ENCODE measurements around the gene GAK.

The GAK gene

DNA sequence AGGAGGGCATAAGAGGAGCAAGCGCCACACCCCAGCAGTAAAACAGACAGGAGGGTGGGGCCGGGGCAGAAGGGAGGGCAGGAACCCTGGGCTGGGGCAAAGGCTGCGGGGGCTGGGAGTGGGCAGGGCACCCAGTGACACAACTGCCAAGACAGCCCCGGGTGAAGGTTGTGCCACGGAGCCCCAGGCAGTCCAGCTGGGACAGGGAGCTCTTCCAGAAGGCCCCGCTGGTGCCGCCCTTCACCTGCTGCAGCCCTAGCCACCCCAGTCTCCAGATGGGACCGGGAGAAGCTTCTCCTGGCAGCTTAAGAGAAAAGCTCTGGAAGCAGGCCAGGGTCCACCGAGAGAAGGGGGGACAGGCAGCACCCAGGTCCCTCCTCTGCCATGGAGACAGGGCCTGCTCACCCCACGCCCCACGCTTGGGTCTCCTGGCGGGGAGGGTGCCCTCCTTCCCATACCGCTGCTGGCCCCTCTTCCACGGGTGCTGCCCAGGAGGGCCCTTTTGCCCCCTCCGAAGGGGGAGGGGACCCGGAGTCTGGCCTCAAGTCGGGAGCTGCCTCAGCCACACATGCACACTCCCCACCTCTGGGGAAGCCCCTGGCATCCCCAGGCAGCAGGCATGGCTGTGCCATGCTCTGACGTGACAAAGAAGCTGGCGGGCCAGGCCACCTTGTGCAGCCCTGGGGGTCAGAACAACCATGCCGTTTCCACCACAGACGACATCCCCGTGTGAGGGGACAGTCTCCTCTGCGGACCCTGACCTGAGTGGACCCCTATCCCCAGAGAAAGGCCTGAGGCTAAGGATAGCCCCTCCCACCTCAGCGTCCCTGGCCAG, 39.8 kb upstream of the GAK start:
- DNase-seq (ENCODE audit: low spot score), result no peak
- ChIA-PET POLR2A (ENCODE audit: low non-redundant PET) (no interaction called here), CTCF (interaction anchor here (0.6 to 0.7 kb wide), 2 partner anchors 27 to 1530 kb away, joined by 4 to 6 read pairs; no protein-coding TSS in a partner anchor)
- peak overlapping the region; percentile 49; the same call in 1 of the 2 replicates for H3K27ac ChIP-seq
- TF ChIP-seq, protein P1, sequence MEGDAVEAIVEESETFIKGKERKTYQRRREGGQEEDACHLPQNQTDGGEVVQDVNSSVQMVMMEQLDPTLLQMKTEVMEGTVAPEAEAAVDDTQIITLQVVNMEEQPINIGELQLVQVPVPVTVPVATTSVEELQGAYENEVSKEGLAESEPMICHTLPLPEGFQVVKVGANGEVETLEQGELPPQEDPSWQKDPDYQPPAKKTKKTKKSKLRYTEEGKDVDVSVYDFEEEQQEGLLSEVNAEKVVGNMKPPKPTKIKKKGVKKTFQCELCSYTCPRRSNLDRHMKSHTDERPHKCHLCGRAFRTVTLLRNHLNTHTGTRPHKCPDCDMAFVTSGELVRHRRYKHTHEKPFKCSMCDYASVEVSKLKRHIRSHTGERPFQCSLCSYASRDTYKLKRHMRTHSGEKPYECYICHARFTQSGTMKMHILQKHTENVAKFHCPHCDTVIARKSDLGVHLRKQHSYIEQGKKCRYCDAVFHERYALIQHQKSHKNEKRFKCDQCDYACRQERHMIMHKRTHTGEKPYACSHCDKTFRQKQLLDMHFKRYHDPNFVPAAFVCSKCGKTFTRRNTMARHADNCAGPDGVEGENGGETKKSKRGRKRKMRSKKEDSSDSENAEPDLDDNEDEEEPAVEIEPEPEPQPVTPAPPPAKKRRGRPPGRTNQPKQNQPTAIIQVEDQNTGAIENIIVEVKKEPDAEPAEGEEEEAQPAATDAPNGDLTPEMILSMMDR (conservative IDR thresholded peaks at IDR 0.05; ENCODE audit: low read depth), result no peak

DNA sequence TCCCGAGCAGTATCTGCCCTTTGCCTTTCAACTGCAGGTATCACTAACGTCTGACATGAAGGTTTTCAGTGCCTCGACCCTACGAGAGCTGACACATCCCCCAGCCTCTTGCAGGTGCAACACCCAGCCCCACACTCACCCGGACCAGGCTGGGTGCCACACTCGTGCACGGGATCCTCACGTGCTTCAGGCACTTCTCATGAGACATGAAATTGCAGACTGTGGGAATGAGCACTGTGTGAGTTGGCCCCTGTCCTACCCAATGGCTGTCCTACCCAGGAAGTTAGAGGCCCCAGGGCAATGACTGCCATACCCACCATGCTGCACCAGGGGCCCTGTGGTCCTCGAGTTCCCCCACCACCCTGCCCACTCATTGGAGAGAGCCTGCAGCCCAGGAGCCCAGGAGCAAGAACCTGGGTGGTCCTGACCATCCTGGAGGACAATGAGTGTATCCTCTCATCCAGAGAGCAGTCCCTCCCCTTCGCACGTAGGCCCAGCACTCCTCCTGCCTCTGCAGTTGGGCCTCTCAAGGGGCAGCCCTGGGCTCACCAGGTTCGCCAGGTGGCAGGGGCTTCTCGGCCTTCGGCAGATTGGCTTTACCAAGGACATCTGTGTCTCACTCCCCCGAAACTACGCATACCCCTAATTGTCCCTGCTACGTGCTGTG, 38.9 kb upstream of the GAK start:
- ChIA-PET POLR2A (ENCODE audit: low non-redundant PET) (no interaction called here), CTCF (no interaction called here)
- H3K27ac ChIP-seq, result no peak overlapping the region
- DNase-seq (ENCODE audit: low spot score), result no peak
- TF ChIP-seq, protein P1 (conservative IDR thresholded peaks at IDR 0.05; ENCODE audit: low read depth), result no peak

DNA sequence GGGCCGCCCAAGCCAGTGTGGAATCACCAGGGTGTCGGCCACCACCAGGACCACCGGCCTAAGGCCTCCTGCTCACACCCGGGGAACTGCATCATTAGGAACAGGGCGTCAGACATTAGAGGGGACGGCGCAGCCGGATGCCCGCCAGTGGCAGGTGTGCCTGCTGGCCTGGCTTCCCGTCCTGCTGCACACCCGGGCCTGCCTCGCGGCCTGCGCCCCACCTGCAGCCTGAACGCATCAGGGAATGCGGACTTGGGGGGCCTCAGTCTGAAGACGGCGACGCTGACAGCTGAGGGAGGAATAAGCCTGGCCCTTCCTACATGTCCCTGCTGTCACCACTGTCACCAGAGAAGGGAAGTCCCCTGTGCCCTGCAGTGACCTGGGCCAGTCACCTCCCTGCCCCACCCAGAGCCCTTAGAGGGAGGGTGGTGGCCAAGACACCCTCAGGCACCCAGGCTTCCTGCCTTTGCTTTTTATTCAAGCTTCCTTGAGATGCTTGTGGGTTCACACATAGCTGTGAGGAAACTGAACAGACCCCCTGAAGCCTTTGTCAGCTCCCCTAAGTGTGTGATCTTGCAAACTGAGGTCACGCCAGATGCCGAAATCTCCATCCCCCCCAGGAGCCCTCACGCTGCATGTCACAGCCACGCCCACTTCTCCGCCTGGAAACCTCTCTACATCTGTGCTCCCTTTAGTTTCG, 38.1 kb upstream of the GAK start:
- DNase-seq (ENCODE audit: low spot score), result no peak
- H3K27ac ChIP-seq, result no peak overlapping the region
- ChIA-PET POLR2A (ENCODE audit: low non-redundant PET) (no interaction called here), CTCF (no interaction called here)
- TF ChIP-seq, protein P1 (conservative IDR thresholded peaks at IDR 0.05; ENCODE audit: low read depth), result no peak

DNA sequence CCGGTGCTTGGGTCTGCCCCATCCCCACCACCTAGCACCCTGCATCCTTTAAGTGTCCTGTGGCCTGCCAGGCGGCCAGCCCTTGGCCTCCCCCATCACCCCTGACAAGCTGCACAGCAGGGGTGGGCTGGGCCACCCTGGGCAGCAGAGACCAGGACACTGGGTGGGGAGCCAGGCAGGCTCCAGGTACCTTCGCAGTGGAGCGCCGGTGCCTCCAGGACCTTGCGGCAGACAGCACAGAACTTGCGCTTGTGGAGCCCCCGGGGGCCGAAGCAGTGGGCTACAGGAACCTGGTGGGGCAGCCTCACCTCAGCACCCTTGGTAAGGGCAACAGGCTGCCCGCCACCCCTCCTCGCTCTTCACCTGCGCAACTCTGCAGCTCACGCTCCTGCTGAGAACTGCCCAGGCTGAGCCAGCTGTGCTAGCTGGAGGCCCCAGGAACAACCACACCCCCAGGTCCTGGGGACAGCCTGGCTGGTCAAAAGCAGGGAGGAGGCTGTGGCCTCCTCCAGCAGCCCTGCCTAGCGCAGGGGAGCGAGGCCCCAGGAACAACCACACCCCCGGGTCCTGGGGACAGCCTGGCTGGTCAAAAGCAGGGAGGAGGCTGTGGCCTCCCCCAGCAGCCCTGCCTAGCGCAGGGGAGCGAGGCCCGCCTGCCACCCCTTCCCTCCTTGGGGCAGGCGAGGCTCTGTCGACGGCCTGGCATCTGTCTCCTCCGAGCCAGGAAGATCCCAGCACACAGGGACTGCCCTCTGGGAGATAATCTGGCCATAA, 36.7 kb upstream of the GAK start:
- TF ChIP-seq, protein P1 (conservative IDR thresholded peaks at IDR 0.05; ENCODE audit: low read depth), result no peak
- no peak for DNase-seq (ENCODE audit: low spot score)
- no peak overlapping the region for H3K27ac ChIP-seq
- CTCF ChIA-PET, result no interaction called here
- POLR2A ChIA-PET (ENCODE audit: low non-redundant PET), result no interaction called here

DNA sequence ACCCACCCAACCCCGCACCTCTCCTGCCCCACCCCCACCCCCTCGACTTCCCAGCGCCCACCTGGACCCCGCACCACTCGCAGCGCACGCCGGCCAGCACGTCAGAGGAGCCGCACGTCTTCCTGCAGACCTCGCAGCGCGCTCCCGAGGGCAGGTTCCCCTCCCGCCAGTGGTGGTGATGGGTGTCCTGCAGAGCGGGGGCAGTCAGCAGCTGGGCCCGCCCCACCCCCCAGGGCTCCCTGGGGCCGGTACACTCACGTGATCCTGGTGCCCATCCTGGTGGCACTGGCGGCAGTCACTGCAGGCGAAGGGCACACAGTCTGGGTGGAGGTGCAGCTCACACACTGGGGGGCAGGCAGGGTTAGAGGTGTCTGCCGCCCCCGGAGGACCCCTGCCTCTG, 36.1 kb upstream of the GAK start:
- ChIA-PET CTCF (no interaction called here), POLR2A (ENCODE audit: low non-redundant PET) (no interaction called here)
- DNase-seq (ENCODE audit: low spot score), result no peak
- H3K27ac ChIP-seq, result no peak overlapping the region
- TF ChIP-seq, protein P1 (conservative IDR thresholded peaks at IDR 0.05; ENCODE audit: low read depth), result no peak
